HG03354 (cell line): ENCODE measurements around the gene C1QTNF1.

Experiments
- ATAC-seq: cut with Tn5 transposase; IDR thresholded peaks from one replicate; pipeline ENCODE4 v1.9.1; 2021; ENCODE audit warnings: mild to moderate bottlenecking; ENCODE audit not compliant: unreplicated experiment, poor library complexity, severe bottlenecking

Gene C1QTNF1

GRCh38 chr17:79034931-79035485 lies 11.0 kb downstream of the C1QTNF1 start:
- no peak for ATAC-seq

DNA sequence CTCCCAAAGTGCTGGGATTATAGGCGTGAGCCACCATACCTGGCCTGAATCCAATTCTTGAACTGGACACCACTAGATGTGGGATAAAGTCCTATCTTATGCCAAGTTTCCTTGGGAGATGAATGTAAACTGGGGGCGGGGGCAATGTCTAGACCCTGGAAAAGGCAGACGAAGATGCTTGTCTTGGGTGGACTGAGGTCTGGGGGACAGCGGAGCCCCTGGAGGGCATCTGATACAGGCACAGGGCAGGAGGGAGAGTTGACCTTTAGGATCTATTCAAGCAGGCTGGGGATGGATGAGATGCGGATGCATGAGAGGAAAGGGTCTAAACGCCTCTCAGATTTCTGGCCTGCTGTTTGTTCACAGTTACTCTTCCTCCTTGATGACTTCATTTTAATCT lies 11.7 kb downstream of the C1QTNF1 start:
- ATAC-seq = no peak

GRCh38 chr17:79036181-79036580 lies 12.2 kb downstream of the C1QTNF1 start:
- no peak for ATAC-seq

DNA sequence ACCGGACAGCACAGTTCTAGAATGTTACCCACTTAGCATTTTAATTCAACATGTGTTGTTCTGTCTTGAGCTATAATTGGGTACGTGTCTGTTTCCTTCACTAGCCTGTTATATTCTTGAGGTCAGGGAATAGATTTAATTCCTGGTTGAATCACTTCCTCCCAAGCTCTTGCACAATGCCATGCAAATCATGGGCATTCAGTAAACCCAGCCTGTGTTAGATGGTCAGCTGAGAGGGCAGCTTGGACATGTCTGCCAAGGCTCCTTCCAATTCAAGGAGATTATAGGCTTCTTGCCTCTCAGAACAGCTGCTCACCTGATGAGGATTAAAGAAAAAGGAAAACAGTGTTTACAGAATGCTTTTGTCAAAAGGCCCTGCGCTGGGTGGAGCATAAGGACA lies 12.6 kb downstream of the C1QTNF1 start:
- no peak for ATAC-seq

DNA sequence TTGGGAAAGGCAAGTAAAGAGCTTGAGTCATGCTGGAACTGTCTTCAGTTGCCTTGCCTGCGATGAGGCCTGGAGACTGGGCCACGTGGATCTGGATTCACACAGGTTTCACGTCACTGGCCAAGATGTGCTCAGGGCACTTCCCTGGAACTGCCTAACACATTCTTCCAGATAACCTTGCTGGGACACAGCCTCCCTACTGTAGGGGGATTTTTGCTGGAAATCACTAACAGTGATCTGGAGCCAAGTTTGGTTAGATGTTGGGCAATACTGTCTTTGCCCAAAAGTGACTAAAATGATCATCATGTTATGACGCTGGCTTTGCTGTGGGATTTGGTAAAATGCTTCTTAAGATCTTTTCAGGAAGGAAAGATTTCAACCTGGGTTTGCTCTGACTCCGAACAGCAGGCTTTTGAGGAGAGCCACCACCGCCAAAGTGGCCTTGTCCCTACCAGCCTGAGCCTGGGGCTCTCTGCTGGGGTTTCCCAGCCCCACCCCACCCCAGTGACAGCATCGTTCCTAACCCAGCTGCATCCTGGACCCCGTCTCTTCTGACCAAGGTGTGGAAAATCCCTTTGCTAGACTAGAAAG lies 14.7 kb downstream of the C1QTNF1 start:
- no peak for ATAC-seq

GRCh38 chr17:79039171-79039570 lies 15.2 kb downstream of the C1QTNF1 start:
- no peak for ATAC-seq

GRCh38 chr17:79039886-79040285 lies 15.9 kb downstream of the C1QTNF1 start:
- ATAC-seq = no peak

GRCh38 chr17:79041041-79041570 lies 17.1 kb downstream of the C1QTNF1 start:
- ATAC-seq = no peak

GRCh38 chr17:79041723-79042420 lies 17.9 kb downstream of the C1QTNF1 start:
- ATAC-seq = no peak

DNA sequence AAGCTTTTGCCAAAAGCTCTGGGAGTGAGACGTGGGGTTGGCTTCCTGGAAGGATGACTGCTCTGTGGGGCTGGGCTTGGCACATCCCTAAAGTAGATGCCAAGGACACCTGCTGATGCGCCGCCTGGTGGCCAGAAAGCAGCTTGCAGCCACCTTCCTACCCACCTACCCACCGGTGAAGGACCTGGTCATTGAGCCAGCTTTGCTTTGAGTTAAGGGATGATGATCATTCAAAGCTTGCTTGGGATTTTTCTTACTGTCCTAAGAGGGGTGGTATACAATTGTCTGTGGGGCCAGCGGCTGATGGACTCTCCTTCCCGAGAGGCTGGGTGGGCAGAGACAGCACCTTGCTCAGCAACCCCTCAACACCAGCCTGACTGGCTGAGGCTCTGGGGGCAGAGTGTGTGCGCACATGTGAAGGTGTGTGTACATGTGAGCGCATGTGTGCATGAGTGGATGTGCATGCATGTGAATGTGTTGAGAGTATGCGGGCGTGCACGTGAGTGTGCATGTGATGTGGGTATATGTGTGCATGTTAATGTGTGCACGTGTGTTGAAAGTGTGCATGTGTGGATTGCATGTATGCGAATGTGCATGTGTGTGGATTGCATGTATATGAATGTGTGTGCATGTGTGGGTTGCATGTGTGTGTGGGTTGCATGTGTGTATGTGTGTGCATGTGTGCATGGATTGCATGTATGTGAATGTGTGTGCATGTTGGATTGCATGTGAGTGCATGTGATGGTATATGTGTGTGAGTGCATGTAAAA lies 18.6 kb downstream of the C1QTNF1 start:
- no peak for ATAC-seq

- no peak for ATAC-seq
Measured at GRCh38 chr17:79043191-79043930, 19.4 kb downstream of the C1QTNF1 start.

GRCh38 chr17:79043931-79044320 lies 20.0 kb downstream of the C1QTNF1 start:
- no peak for ATAC-seq

DNA sequence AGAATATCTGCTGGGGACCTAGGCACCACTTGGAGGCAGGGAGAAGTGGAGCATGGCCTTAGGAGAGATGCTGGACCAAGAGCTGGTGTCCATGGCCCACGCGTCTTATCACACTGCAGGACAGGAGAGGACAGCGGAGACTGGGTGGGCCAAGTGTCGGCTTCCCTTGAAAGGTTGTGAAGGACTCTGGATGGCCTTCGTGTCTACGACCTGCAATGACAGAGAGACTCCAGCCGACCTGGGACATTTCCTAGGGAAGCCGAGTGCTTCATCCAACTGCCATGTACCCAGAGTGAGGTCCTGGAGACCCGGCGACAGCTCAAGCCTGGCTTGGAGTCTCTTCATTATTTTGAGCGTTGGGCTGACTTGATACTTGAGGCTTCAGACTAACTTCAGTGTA lies 20.5 kb downstream of the C1QTNF1 start:
- ATAC-seq = no peak

DNA sequence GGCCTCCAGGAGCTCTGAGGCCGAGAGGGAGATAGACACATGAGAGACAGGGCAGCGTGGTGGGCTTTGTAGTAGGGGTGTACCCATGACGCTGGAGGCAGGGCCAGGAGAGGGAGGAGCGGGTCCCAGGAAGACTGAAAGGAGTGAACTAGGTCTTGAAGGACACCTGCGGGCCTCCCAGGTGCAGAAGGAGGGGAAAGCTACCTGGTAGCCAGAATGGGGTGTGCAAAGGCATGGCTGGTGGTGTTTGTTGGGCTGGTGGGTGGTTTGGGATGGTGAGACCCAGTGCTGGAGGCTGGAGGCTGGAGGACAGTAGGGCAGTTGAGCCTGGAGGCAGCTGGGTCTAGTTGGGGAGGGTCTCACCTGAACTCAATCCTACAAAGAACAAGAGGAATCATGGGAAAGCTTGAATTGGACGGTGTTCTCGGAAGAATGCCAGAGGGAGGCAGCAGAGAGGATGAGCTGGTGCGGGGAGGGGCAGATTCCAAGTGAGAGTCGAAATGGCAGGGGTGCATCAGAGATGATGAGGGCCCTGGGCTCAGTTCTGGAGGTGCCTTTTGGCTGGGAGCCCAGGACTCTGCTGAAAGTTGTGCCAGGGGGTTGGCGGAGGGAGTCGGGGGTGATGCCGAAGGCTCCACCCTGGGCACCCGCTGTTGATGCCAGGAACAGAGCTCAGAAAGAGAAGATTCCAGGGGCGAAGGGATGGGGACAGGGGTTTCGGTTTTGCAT lies 21.2 kb downstream of the C1QTNF1 start:
- ATAC-seq = no peak

GRCh38 chr17:79045842-79046196 lies 21.9 kb downstream of the C1QTNF1 start:
- no peak for ATAC-seq

- ATAC-seq = no peak
Measured at GRCh38 chr17:79046197-79046915, 22.4 kb downstream of the C1QTNF1 start.

- ATAC-seq = no peak
Measured at GRCh38 chr17:79046916-79047280, 22.9 kb downstream of the C1QTNF1 start.

- no peak for ATAC-seq
Measured at GRCh38 chr17:79047291-79047920, 23.4 kb downstream of the C1QTNF1 start.
